BJ (cell line): Measurements from ENCODE around the gene PHLDB2. TPM values are rescaled to one million over a fixed set of nuclear protein-coding genes. Genes with fewer than 3 reads are reported as not detected.

Source experiments
- CTCF ChIA-PET: fragments of 350-600 bp; formaldehyde crosslinking; extraction: SDS; loops from one replicate; lab custom pipeline; 2021; ENCODE audit warnings: antibody characterized with exemption, inconsistent platforms; lab: Yijun Ruan, JAX
- POLR2A ChIA-PET: fragments of 300-600 bp; sonication (Branson Sonifier 250); formaldehyde crosslinking; extraction: SDS; loops from one replicate; lab custom pipeline; 2021; ENCODE audit warnings: antibody characterized with exemption; lab: Charles Lee
- DNase-seq: peaks from one replicate; pipeline ENCODE4 v3.0.0-alpha.2; 2011; ENCODE audit warnings: low read depth
- H3K27me3 ChIP-seq: 2 replicates; pipeline ENCODE4 v1.6.0; 2011; ENCODE audit warnings: low read length; ENCODE audit not compliant: control insufficient read depth, insufficient read depth
- H3K36me3 ChIP-seq: 2 replicates; pipeline ENCODE4 v1.5.1; 2011; ENCODE audit warnings: low read length; ENCODE audit not compliant: control insufficient read depth, insufficient read depth
- H3K4me3 ChIP-seq: 2 replicates; pipeline ENCODE4 v1.5.1; 2011; ENCODE audit warnings: low read depth, mild to moderate bottlenecking, control low read depth, low read length
- polyA plus RNA-seq: library from polyadenylated mRNA; depleted of rRNA; stranded (reverse); fragments of >200 nt; gene quantifications from 2 replicates; pipeline ENCODE4 v1.2.3, GENCODE V29; 2011
- TF ChIP-seq, protein P1 (sequence below): IDR thresholded peaks from 2 replicates; pipeline ENCODE4 v1.5.1; 2011; ENCODE audit warnings: low read depth, mild to moderate bottlenecking, control low read depth, inconsistent platforms, low read length, moderate library complexity; ENCODE audit not compliant: insufficient read depth

Gene PHLDB2
- polyA plus RNA-seq, 1 experiment, result 44.7 TPM

DNA sequence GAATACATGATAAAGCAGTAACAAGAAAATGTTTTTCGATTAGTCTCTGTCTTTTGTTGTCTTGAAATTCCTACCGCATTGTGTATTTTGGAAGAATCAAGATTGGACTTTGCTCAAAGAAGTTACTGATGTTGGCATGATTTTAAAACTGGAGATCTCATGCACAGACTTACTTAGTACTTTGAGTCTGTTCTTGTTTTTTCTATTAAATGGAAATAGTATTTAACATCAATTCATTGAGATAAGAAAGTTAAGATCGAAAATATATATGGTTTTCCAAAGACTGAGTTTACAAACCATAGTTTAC is 122.3 kb downstream of the PHLDB2 start:
- Histone ChIP-seq H3K4me3 (no peak overlapping the region), H3K27me3 (no peaks in the 10 kb centered on the region), H3K36me3 (no peaks in the 10 kb centered on the region; the same call in 1 of the 2 replicates)
- ChIA-PET POLR2A (no interaction called here), CTCF (interaction anchor here (0.9 to 5.4 kb wide), 3 partner anchors 9 to 62 kb away, joined by 3 to 34 read pairs (median 5); no protein-coding TSS in a partner anchor)
- DNase-seq, result no peak
- TF ChIP-seq, protein P1, sequence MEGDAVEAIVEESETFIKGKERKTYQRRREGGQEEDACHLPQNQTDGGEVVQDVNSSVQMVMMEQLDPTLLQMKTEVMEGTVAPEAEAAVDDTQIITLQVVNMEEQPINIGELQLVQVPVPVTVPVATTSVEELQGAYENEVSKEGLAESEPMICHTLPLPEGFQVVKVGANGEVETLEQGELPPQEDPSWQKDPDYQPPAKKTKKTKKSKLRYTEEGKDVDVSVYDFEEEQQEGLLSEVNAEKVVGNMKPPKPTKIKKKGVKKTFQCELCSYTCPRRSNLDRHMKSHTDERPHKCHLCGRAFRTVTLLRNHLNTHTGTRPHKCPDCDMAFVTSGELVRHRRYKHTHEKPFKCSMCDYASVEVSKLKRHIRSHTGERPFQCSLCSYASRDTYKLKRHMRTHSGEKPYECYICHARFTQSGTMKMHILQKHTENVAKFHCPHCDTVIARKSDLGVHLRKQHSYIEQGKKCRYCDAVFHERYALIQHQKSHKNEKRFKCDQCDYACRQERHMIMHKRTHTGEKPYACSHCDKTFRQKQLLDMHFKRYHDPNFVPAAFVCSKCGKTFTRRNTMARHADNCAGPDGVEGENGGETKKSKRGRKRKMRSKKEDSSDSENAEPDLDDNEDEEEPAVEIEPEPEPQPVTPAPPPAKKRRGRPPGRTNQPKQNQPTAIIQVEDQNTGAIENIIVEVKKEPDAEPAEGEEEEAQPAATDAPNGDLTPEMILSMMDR, result no peak

DNA sequence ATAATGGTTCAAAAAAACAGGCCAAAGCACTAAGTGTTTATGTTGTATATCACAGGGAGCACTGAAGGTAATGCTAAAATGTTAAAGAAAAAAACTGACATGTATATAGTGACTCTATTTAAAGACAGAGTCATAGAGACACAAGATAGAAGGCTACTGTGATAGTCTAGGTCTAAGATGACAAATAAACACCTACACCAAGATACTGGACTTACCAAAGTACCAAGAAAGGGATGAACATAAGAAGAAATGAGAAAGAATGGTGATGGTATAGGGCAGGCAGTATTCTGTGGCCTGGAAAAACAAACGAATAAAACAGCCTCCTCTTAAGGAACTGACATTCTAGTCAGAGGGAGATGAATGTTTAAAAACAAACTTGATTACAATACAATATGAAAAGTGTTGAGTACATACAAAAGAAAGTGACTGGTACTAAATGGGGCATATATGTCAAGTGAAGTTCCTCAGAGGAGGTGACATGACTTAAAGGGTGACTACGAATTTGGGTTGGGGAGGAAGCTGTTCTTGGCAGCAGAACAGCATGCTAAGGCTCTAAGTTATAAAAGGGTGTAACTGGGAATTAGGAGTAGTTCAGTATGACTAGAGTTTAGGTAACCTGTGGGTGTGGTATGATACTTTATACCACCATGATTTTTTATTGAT is 125.7 kb downstream of the PHLDB2 start:
- CTCF ChIA-PET, result interaction anchor here (2.3 to 6.0 kb wide), 2 partner anchors 15 to 28 kb away, joined by 16 to 82 read pairs; partner anchors contain the start of gene TAGLN3
- Histone ChIP-seq H3K4me3 (no peak overlapping the region), H3K36me3 (peaks cover 1% of the 10 kb centered on the region; the same call in 1 of the 2 replicates), H3K27me3 (no peaks in the 10 kb centered on the region)
- TF ChIP-seq, protein P1, result no peak
- DNase-seq, result no peak
- POLR2A ChIA-PET, result no interaction called here

DNA sequence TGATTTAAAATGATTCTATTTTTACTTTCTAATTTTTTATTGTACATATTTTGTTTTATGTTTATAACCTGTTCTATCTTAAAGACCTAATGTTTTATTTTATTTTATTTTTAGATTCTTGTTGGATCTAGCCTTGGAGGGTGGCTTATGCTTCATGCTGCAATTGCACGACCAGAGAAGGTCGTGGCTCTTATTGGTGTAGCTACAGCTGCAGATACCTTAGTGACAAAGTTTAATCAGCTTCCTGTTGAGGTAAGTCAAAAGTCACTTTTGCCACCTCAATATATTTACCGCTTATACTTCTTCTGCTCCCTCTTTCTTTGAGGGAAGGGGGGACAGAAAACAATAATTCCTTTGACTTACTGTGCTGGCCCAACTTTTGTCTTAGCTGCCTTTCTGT is 127.7 kb downstream of the PHLDB2 start:
- Histone ChIP-seq H3K27me3 (no peaks in the 10 kb centered on the region), H3K4me3 (no peak overlapping the region), H3K36me3 (peaks cover 1% of the 10 kb centered on the region; the same call in 1 of the 2 replicates)
- POLR2A ChIA-PET, result no interaction called here
- no peak for DNase-seq
- TF ChIP-seq, protein P1, result no peak
- CTCF ChIA-PET, result interaction anchor here (0.7 to 6.0 kb wide), 5 partner anchors 13 to 275 kb away, joined by 3 to 82 read pairs (median 5); partner anchors contain the start of gene TAGLN3

DNA sequence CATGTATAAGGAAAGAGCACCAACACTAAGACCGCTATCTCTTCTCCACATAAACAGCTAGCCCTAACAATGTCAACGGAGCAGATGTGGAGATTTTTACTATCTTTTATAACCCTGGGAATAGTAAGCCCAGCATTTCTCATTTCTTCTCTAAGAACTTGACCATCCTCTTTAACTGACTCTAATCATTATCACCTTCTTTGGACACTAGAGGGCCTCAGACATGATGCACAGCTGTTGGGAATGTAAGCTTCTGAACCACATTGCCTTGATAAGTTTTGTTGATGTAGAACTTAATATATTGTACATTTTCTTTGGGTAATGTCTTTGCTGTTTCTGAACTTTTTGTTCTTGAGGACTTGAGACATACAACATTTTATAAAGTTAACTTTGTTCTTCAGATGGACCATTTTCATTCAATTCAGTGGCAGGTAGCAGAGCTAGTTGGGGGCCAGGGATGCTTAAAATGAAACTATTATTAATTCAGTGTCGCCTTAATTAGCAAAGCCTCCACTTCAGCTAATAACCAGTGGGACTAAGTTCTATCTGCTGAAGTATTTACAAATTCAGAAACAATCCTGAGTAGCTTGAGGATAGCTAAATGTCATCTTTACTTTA is 130.1 kb downstream of the PHLDB2 start:
- Histone ChIP-seq H3K27me3 (no peaks in the 10 kb centered on the region), H3K4me3 (no peak overlapping the region), H3K36me3 (peaks cover 1% of the 10 kb centered on the region)
- TF ChIP-seq, protein P1, result peak; percentile 79
- ChIA-PET POLR2A (interaction anchor here (1.2 kb wide), 1 partner anchor 11 kb away, joined by 3 read pairs; the partner anchor contains the start of gene ABHD10), CTCF (interaction anchor here (0.6 to 14.6 kb wide), 23 partner anchors 10 to 411 kb away, joined by 3 to 203 read pairs (median 4); partner anchors contain the start of genes ABHD10 and TAGLN3)
- peak; percentile 25 for DNase-seq

DNA sequence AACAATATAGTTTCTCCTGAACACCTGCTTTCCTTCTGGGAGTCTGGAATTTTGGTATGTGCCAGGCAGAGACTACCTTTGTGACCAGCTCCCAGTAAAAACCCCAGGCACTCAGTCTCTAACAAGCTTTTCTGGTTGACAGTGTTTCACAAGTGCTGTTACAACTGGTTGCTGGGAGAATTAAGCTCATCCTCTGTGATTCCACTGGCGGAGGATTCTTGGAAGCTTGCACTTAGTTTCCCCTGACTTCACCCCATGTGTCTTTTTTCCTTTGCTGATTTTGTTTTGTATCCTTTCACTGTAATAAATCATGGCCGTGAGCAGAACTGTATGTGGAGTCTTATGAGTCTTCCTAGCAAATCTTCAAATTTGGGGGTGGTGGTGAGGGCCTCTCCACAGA is 134.0 kb downstream of the PHLDB2 start:
- ChIA-PET POLR2A (interaction anchor here (0.6 kb wide), 1 partner anchor 142 kb away, joined by 3 read pairs; no protein-coding TSS in a partner anchor), CTCF (interaction anchor here (1.6 to 14.6 kb wide), 4 partner anchors 10 to 52 kb away, joined by 4 to 203 read pairs (median 8); no protein-coding TSS in a partner anchor)
- Histone ChIP-seq H3K27me3 (no peaks in the 10 kb centered on the region), H3K36me3 (no peaks in the 10 kb centered on the region; the same call in none of the 2 replicates), H3K4me3 (no peak overlapping the region)
- TF ChIP-seq, protein P1, result no peak
- DNase-seq, result no peak
